AG04449 (cell line): Measurements from ENCODE around the gene ABHD12B.
A peak's percentile ranks its signal among the peaks of the same experiment; 100 is the strongest.

Experiments used
- CTCF ChIA-PET: fragments of 350-600 bp; formaldehyde crosslinking; extraction: SDS; loops from one replicate; lab custom pipeline; 2021; ENCODE audit warnings: antibody characterized with exemption; lab: Yijun Ruan, JAX
- POLR2A ChIA-PET: fragments of 400-600, 350-600 bp; formaldehyde crosslinking; extraction: SDS; loops from one replicate; lab custom pipeline; 2020; ENCODE audit warnings: antibody characterized with exemption, inconsistent platforms; lab: Yijun Ruan, JAX
- DNase-seq: peaks from one replicate; pipeline ENCODE4 v3.0.0-alpha.2; 2010; ENCODE audit warnings: low read depth, low spot score
- H3K4me3 ChIP-seq: 2 replicates; pipeline ENCODE4 v1.5.1; 2011; ENCODE audit warnings: low read depth, mild to moderate bottlenecking, control low read depth, low read length
- TF ChIP-seq, protein P1 (sequence below): IDR thresholded peaks from one replicate; pipeline ENCODE4 v1.5.1; 2011; ENCODE audit warnings: mild to moderate bottlenecking, moderate library complexity, low read length, control low read depth, inconsistent platforms; ENCODE audit not compliant: insufficient read depth; ENCODE audit errors: missing control alignments

ABHD12B gene

DNA sequence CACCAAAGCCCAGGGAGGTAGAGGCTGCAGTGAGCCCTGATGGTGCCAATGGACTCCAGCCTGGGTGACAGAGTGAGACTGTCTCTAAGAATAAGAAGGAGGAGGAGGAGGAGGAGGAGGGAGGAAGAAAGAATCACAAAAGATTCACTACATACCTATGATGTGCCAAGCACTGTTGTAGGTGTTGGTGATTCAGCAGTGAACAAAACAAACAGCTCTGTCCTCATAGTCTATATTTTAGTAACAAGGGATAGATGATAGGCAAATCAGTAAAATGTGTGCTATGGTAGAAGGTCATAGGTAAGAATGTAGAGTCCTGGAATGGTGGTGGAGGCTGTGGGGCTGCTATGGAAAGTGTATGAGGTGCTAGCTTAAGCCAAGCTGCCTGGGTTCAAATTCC is 18.0 kb upstream of the ABHD12B start:
- TF ChIP-seq, protein P1, sequence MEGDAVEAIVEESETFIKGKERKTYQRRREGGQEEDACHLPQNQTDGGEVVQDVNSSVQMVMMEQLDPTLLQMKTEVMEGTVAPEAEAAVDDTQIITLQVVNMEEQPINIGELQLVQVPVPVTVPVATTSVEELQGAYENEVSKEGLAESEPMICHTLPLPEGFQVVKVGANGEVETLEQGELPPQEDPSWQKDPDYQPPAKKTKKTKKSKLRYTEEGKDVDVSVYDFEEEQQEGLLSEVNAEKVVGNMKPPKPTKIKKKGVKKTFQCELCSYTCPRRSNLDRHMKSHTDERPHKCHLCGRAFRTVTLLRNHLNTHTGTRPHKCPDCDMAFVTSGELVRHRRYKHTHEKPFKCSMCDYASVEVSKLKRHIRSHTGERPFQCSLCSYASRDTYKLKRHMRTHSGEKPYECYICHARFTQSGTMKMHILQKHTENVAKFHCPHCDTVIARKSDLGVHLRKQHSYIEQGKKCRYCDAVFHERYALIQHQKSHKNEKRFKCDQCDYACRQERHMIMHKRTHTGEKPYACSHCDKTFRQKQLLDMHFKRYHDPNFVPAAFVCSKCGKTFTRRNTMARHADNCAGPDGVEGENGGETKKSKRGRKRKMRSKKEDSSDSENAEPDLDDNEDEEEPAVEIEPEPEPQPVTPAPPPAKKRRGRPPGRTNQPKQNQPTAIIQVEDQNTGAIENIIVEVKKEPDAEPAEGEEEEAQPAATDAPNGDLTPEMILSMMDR, result no peak
- ChIA-PET CTCF (interaction anchor here (0.6 to 12.6 kb wide), 5 partner anchors 6 to 311 kb away, joined by 3 to 147 read pairs (median 5); no protein-coding TSS in a partner anchor), POLR2A (no interaction called here)
- no peak for DNase-seq
- H3K4me3 ChIP-seq, result no peak overlapping the region

DNA sequence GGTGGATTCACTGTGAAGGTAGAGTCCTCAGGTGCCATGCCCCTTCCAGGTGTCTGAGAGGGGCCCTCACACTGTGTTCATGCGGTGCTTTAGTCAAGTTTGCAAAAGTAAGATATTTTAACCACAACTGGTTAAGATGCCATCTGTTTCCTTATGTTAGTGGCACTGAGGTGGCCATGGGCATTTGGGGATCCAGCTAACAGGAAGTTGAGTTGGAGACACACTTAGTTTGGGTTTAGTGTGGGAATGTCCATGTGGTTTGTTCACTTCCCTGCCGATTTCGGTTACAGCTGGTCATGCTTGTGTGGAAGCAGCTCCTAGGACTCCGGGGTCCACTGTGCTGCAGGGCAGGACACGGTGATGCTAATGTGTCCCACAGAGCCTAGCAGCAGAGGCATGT is 17.3 kb upstream of the ABHD12B start:
- POLR2A ChIA-PET, result no interaction called here
- TF ChIP-seq, protein P1, result no peak
- H3K4me3 ChIP-seq, result no peak overlapping the region
- CTCF ChIA-PET, result interaction anchor here (0.6 to 12.6 kb wide), 7 partner anchors 7 to 311 kb away, joined by 3 to 147 read pairs (median 7); no protein-coding TSS in a partner anchor
- no peak for DNase-seq

DNA sequence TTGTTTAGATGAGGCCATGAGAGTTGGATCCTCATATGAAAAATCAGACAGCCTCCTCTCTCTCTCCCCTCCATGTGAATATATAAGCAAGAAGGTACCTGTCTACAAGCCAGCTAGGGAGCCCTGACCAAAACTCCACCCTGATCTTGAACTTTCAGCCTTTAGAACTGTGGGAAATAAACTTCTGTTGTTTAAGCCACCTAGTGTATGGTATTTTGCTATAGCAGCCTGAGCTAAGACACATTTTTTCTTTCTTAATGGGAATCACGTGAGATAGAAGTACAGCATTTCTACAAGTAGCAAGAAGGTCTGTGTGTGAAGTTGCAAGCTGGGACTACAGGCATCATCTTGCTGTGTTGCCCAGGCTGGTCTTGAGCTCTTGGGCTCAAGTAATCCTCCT is 16.3 kb upstream of the ABHD12B start:
- ChIA-PET CTCF (interaction anchor here (1.3 to 12.6 kb wide), 5 partner anchors 8 to 255 kb away, joined by 3 to 147 read pairs (median 14); no protein-coding TSS in a partner anchor), POLR2A (no interaction called here)
- TF ChIP-seq, protein P1, result no peak
- no peak for DNase-seq
- no peak overlapping the region for H3K4me3 ChIP-seq

DNA sequence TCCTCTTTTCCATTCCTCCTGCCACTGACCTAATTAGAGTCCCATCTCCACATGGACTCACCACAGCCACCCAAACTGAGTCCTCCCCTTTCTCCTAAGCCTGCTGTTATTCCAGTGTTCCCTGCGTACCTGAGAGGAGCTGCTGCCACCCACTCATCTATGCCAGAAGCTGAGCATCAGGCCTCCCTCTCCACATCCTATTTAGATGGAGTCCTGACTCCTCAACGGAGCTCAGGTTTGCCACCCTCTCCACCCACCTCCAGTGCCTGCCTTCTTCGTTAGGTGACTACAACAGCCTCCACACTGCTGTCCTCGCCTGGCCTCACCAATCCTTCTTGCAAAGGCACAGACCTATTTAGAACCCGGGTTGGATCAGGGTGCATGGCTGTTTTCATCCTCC is 15.2 kb upstream of the ABHD12B start:
- POLR2A ChIA-PET, result no interaction called here
- no peak overlapping the region for H3K4me3 ChIP-seq
- CTCF ChIA-PET, result interaction anchor here (1.1 to 12.6 kb wide), 6 partner anchors 9 to 311 kb away, joined by 3 to 147 read pairs (median 8); no protein-coding TSS in a partner anchor
- TF ChIP-seq, protein P1, result no peak
- DNase-seq, result no peak

DNA sequence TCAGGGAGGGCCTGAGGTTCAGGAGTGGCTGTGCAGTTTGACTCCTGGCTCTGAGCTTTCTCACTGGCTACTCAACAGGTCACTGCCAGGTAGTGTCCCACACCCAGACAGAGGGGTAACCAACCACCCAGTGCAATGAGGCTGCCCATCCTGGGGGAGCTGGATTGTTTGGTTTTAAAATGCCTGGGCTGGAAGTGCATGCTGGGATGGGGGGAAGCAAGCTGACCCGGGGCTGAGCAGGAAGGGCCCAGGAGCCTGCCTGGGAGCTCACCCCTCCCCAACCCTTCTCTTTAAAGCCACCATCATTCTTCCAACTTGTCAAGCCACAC is 12.6 kb upstream of the ABHD12B start:
- no peak for DNase-seq
- POLR2A ChIA-PET, result interaction anchor here (0.5 to 1.5 kb wide), 4 partner anchors 11 to 826 kb away, joined by 3 to 5 read pairs (median 4); no protein-coding TSS in a partner anchor
- CTCF ChIA-PET, result interaction anchor here (0.9 to 12.6 kb wide), 23 partner anchors 10 to 541 kb away, joined by 3 to 147 read pairs (median 8); partner anchors contain the start of genes ABHD12B, ATL1, NIN and SAV1
- peak overlapping the region; percentile 57 for H3K4me3 ChIP-seq
- TF ChIP-seq, protein P1, result no peak

DNA sequence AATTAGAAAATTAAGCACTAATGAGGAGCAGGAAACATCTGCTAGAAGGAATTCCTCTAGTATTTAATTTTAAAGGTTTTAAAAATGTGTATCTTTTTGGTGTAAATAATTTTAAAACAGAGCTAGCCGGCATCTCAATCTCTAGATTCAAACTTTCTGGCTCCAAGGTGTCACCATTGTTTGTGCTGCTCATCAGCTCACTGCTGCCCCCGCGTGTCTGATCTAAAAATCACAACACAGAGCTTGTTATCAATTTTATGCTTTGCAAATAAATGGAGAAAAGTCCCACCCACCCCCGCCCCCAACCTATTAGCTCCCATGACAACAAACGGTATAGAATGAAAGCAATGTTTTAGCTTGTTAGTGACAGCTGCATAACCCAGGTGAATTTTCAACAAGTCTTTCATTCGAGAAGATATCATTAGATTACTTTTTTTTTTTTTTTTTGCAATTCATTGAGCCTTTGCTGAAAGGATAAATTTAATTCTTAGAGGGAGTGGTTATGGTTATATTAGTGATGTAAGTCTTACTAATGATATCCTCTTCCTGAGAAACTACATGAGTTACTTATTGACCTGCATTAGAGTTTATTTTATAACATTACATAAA is 11.3 kb upstream of the ABHD12B start:
- TF ChIP-seq, protein P1, result peak; percentile 65
- peak overlapping the region; percentile 57 for H3K4me3 ChIP-seq
- no peak for DNase-seq
- CTCF ChIA-PET, result interaction anchor here (0.6 to 12.6 kb wide), 59 partner anchors 9 to 582 kb away, joined by 3 to 147 read pairs (median 5); partner anchors contain the start of genes ABHD12B, ATL1, NIN and SAV1
- POLR2A ChIA-PET, result interaction anchor here (0.6 to 1.5 kb wide), 4 partner anchors 13 to 192 kb away, joined by 3 to 5 read pairs (median 4); partner anchors contain the start of gene SAV1
